ENCODE data around the gene FKBP2.
A peak's percentile ranks its signal among the peaks of the same experiment; 100 is the strongest.

FKBP2 gene

DNA sequence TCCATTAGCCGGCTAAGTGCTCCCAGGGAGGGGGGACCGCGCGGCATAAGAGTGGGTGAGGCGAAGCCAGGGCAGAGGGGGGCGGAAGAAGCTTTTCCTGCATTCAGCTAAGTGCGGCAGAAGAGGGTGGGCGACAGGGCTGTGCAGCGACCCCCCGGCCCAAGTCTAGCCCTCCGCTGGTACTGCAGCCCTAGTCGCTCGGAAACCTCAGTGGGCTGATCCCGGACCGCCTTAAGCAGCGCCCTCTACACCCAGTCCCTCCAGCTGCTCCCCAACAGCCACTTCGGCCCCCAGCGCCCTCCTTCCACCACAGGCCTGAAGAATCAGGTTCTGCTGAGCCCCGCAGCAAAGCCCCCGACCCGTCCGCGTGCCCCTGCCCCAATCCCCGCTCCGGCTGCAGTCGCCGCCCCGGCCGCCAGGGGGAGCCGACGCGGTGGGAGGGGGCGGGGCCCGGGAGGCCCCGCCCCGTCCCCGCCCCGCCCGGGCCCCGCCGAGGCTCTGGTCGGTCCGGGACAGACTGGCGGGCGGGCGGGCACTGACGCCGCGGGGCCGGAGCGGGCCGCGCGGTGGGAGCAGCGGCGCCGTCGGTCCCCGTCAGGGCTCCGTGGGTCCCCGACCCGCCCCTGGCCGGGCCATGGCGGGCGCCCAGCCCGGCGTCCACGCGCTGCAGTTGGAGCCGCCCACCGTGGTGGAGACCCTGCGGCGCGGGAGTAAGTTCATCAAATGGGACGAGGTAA lies 10.3 kb downstream of the FKBP2 start, which contains the start of gene PLCB3:
PLCB3 (plus strand) TSS at position 515 of the 737 bp plus-strand sequence; CDS start at position 635, 120 bp downstream.
- TF ChIP-seq, protein P1, sequence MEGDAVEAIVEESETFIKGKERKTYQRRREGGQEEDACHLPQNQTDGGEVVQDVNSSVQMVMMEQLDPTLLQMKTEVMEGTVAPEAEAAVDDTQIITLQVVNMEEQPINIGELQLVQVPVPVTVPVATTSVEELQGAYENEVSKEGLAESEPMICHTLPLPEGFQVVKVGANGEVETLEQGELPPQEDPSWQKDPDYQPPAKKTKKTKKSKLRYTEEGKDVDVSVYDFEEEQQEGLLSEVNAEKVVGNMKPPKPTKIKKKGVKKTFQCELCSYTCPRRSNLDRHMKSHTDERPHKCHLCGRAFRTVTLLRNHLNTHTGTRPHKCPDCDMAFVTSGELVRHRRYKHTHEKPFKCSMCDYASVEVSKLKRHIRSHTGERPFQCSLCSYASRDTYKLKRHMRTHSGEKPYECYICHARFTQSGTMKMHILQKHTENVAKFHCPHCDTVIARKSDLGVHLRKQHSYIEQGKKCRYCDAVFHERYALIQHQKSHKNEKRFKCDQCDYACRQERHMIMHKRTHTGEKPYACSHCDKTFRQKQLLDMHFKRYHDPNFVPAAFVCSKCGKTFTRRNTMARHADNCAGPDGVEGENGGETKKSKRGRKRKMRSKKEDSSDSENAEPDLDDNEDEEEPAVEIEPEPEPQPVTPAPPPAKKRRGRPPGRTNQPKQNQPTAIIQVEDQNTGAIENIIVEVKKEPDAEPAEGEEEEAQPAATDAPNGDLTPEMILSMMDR (IDR thresholded peaks at IDR 0.05; ENCODE audit: borderline replicate concordance, insufficient read depth, low read depth, low read length) = peak; percentile 79

DNA sequence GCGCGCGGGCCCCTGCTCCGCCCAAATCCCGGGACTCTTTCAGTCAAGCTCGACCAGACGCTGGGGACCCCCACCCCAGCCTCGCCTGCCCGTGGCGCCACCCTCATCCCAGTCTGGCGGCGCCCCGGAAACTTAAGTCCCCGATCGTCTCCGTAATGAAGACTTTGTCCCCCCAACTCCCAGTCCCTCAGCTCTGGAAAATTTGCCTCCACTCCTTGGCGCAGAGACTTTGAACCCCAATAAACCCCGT lies 10.8 kb downstream of the FKBP2 start:
- TF ChIP-seq, protein P1 (IDR thresholded peaks at IDR 0.05; ENCODE audit: borderline replicate concordance, insufficient read depth, low read depth, low read length) = no peak
- peak overlapping the region; percentile 77 for H3K4me3 ChIP-seq (ENCODE audit: low read depth, low read length)

More for the DNA sequence above, 10.3 kb downstream of the FKBP2 start, which contains the start of gene PLCB3:
- H3K4me3 ChIP-seq (ENCODE audit: low read depth, low read length) = peak within 1 kb of the TSS; percentile 77

DNA sequence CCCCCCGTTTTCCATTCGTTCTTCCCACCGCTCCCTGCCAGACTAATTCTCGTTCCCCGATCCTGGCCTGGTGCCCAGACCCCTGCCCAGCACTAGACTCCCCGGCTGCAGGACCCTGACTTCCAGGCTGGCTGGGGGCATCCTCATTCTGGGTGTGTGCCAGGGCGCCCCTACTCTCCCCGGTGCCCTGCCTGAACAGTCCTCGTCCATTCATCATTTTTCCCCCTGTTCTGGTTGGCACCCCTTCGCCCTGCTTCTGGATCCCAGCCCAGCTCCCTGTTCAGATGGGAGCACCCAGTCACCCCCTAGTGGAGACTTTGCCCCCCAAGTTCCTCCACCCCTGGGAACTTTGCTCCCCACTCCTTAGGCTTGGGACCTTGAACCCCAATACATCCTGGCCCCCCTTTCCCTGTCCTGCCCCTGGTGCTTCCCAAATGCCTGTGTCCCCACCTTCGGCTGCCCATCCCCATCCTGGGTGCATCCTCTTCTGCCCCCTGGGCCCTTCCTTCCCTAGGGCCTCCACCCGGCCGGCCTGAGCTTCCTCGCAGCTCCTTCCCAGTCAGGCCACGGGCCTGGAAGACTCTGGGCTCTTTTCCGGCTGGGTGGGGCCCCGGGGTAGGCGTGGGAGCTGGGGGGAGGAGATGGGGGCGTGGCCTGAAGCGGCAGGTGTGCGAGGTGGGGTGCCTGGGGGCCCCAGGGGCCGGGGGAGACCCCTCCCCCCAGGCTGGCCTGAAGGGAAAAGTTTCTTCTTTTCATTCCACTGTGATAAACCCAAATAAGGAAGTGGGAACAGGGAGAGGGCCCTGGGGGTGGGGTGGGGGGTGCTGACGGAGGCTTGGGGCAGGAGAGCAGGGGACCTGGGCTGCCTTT lies 11.3 kb downstream of the FKBP2 start:
- peak overlapping the region; percentile 77 for H3K4me3 ChIP-seq (ENCODE audit: low read depth, low read length)
- TF ChIP-seq, protein P1 (IDR thresholded peaks at IDR 0.05; ENCODE audit: borderline replicate concordance, insufficient read depth, low read depth, low read length) = peak; percentile 53

DNA sequence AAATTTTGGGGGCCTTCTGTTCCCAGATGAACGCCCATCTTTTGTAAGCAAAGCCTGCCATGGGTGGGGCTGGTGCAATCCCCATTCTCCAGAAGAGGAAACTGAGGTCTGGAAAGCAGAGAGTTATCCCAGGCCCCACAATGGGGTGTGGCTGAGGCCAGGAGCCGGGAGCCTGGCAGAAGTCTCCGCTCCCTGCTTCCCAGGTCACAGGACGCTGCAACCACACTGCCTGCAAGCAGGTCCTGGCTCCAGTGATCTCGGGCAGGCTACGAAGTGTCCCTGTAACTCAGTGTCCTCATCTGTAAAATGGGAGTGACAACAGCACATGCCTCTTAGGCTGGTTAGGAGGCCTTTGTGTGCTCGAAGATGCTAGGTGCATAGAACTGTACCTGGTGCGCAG lies 12.1 kb downstream of the FKBP2 start:
- TF ChIP-seq, protein P1 (IDR thresholded peaks at IDR 0.05; ENCODE audit: borderline replicate concordance, insufficient read depth, low read depth, low read length) = no peak
- H3K4me3 ChIP-seq (ENCODE audit: low read depth, low read length) = no peak overlapping the region

DNA sequence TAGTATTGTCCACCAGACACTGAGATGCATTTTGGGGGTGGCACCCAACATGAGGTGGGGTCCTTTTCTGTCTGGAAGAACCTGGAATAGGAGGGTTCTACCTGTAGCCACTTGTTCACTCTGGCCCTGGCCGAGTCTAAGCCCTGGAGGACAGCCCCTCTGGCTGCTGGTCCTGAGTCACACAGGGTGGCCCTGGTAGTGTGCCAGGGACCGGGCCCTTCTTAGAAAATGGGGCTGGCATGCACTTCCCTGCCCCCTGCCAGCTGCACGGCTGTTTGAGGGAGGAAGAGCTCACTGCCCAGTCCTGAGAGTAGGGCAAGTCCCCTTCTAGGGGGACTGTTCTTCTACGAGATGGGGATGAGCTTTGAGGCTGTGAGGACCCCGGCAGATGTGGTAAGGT lies 12.6 kb downstream of the FKBP2 start:
- H3K4me3 ChIP-seq (ENCODE audit: low read depth, low read length) = no peak overlapping the region
- TF ChIP-seq, protein P1 (IDR thresholded peaks at IDR 0.05; ENCODE audit: borderline replicate concordance, insufficient read depth, low read depth, low read length) = no peak

DNA sequence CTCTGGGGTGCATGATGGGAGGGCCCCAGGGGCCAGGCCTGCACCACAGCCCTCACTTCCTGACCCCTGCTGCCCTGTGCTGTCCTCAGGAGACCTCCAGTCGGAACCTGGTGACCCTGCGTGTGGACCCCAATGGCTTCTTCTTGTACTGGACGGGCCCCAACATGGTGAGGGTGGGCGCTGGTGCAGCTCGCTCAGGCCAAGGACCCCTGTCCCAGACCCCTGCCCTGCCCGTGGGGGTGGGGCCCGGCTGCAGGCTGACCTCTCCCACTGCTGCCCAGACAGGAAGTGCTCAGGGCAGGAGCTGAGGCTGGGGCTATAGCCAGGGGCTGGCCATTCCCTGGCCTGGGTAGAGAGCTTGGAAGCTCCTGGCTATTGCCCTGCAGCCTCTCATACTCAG lies 13.4 kb downstream of the FKBP2 start:
- TF ChIP-seq, protein P1 (IDR thresholded peaks at IDR 0.05; ENCODE audit: borderline replicate concordance, insufficient read depth, low read depth, low read length) = no peak
- H3K4me3 ChIP-seq (ENCODE audit: low read depth, low read length) = no peak overlapping the region
